Right cardiac atrium (tissue), 5 donors: ENCODE measurements around the gene EEPD1. TPM values are rescaled to one million over a fixed set of nuclear protein-coding genes. Genes with fewer than 3 reads are reported as not detected.
A peak's percentile ranks its signal among the peaks of the same experiment; 100 is the strongest.

Experiments used
- ATAC-seq, 2 donors: fragments of 200-7000 bp; cut with Tn5 transposase; one replicate each; pipeline versions ENCODE4 v1.8.0 to v1.9.1; 2020; ENCODE audit warnings: moderate library complexity in 2 of 2, mild to moderate bottlenecking in 1 of 2
- DNase-seq, 3 donors: peaks; one replicate each; pipeline ENCODE4 v3.0.0-alpha.2; 2020
- H3K27ac ChIP-seq: one replicate; pipeline ENCODE4 v1.5.1; 2013; ENCODE audit warnings: mild to moderate bottlenecking, low read length, control low read depth, moderate library complexity
- H3K27me3 ChIP-seq: one replicate; pipeline ENCODE4 v1.6.1; 2013; ENCODE audit not compliant: control insufficient read depth, insufficient read depth
- H3K4me1 ChIP-seq: one replicate; pipeline ENCODE4 v1.6.1; 2013; ENCODE audit warnings: low read length; ENCODE audit not compliant: control insufficient read depth, insufficient read depth
- H3K4me3 ChIP-seq: one replicate; pipeline ENCODE4 v1.5.1; 2013; ENCODE audit warnings: low read length, control low read depth
- H3K9me3 ChIP-seq: one replicate; pipeline ENCODE4 v1.6.1; 2013; ENCODE audit warnings: low read length; ENCODE audit not compliant: control insufficient read depth
- WGBS: extraction: QIAGEN DNeasy Blood & Tissue Kit; methylation state at CpG from one replicate; pipeline ENCODE4 v1.1.7; 2013; 5-methylcytosine and 5-hydroxymethylcytosine counted together
- intact Hi-C, 4 donors: fragments of 100-400 bp; cut with DNase I; formaldehyde crosslinking; loops; one replicate each; pipeline versions ENCODE4 v1.11.0 to v1.14.0; 2022 to 2023
- polyA plus RNA-seq: library from polyadenylated mRNA; stranded (reverse); fragments of 200-250 nt; gene quantifications from one replicate; pipeline ENCODE4 v1.2.3, GENCODE V29; 2013
- total RNA-seq, 4 donors: library from RNA; stranded (reverse); fragmentation: NEBNext Ultra II Directional; extraction: Animal tissue kit (Norgen Biotek cat#: 25700); gene quantifications; one replicate each; pipeline ENCODE4 v1.2.1, GENCODE V29; 2021
- donor health status: healthy with polysubstance abuse.
- donor health status: DM: no; HTN: yes; CAD: no.
- donor health status: DM: no; HTN: no; CAD: no.
- donor health status: DM: no; HTN: yes; CAD: no; lungs with severe emphysema.
- donor health status: DM: yes; HTN: yes; CAD: no.

Gene EEPD1
- total and polyA plus RNA-seq, 5 donors, result 3.0 to 7.8 (median 4.4) TPM

GRCh38 chr7:36157527-36158320, 4.7 kb downstream of the EEPD1 start:
- 85% methylated on average over 9 of the region's 9 CpGs for WGBS
- Histone ChIP-seq H3K27me3 (no peaks in the 10 kb centered on the region), H3K9me3 (no peaks in the 10 kb centered on the region), H3K27ac (no peak overlapping the region), H3K4me3 (no peak overlapping the region), H3K4me1 (peaks cover 8% of the 10 kb centered on the region)
- ATAC-seq (no peak), DNase-seq (no peak)
- intact Hi-C loops, result loop anchor here in 2 of 4 donors (5.0 kb wide), 2 partner anchors 50 to 130 kb away; no protein-coding TSS in a partner anchor

DNA sequence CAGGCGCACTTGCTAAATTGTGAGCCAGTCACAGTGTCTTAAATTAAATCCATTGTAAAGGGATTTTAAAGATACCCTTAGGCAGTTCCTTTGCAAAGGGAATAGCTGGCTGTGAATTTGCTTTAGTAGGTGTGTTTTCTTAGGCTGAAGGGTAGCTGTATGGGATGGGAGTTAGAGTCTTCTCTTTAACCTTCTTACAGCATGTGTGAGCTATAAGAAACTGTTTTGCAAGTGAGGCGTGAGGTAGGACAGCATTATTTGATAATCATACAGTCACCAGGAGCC, 5.2 kb downstream of the EEPD1 start:
- Histone ChIP-seq H3K27ac (no peak overlapping the region), H3K4me3 (no peak overlapping the region), H3K27me3 (no peaks in the 10 kb centered on the region), H3K9me3 (no peaks in the 10 kb centered on the region), H3K4me1 (peaks cover 8% of the 10 kb centered on the region)
- intact Hi-C loops, result loop anchor here in 2 of 4 donors (5.0 kb wide), 2 partner anchors 49 to 129 kb away; no protein-coding TSS in a partner anchor
- 93% methylated on average over 2 of the region's 2 CpGs for WGBS
- ATAC-seq, result no peak
- DNase-seq, result no peak

DNA sequence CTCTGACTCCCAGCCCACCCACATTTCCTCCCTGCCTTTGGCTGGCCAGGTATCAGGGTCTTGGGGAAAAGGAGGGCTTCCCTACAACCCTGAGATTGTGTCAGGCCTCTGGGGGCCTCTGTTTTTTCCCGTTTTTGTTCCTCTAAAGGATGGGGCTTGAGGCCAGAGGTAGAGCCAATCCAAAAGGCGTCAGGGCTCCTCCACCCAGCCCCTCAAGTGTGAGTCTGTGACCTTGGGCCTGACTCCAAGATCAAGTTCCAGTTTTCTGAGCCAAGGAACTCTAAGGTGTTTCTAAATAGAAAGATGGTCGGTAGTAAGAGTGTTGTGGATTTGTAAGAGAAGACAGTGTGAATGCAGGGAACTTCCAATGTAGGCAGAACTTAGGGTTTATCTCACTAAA, 6.6 kb downstream of the EEPD1 start:
- intact Hi-C loops, result loop anchor here in 2 of 4 donors (5.0 kb wide), 2 partner anchors 48 to 128 kb away; no protein-coding TSS in a partner anchor
- H3K4me1 ChIP-seq, result peaks cover 5% of the 10 kb centered on the region
- ATAC-seq (no peak), DNase-seq (no peak)
- 41% methylated on average over 3 of the region's 3 CpGs for WGBS
- H3K27ac ChIP-seq, result no peak overlapping the region
- H3K4me3 ChIP-seq, result no peak overlapping the region
- H3K9me3 ChIP-seq, result no peaks in the 10 kb centered on the region
- no peaks in the 10 kb centered on the region for H3K27me3 ChIP-seq

- DNase-seq (no peak), ATAC-seq (no peak)
- H3K4me3 ChIP-seq, result no peak overlapping the region
- WGBS, result 86% methylated on average over 5 of the region's 5 CpGs
- intact Hi-C loops, result no loop called here
- peaks cover 2% of the 10 kb centered on the region for H3K4me1 ChIP-seq
- H3K9me3 ChIP-seq, result no peaks in the 10 kb centered on the region
- no peak overlapping the region for H3K27ac ChIP-seq
- no peaks in the 10 kb centered on the region for H3K27me3 ChIP-seq
Measured at GRCh38 chr7:36160313-36160712, 7.3 kb downstream of the EEPD1 start.

GRCh38 chr7:36161996-36162395, 8.9 kb downstream of the EEPD1 start:
- Histone ChIP-seq H3K9me3 (no peaks in the 10 kb centered on the region), H3K27me3 (no peaks in the 10 kb centered on the region), H3K4me1 (no peaks in the 10 kb centered on the region), H3K27ac (no peak overlapping the region), H3K4me3 (no peak overlapping the region)
- no peak for ATAC-seq
- 97% methylated on average over 1 of the region's 1 CpG for WGBS
- DNase-seq, result no peak
- intact Hi-C loops, result no loop called here

- Histone ChIP-seq H3K4me3 (no peak overlapping the region), H3K27me3 (no peaks in the 10 kb centered on the region), H3K27ac (no peak overlapping the region), H3K9me3 (no peaks in the 10 kb centered on the region), H3K4me1 (no peaks in the 10 kb centered on the region)
- no peak for DNase-seq
- ATAC-seq, result no peak
- WGBS, result 53% methylated on average over 2 of the region's 2 CpGs
- intact Hi-C loops, result no loop called here
Measured at GRCh38 chr7:36165059-36165458, 12.0 kb downstream of the EEPD1 start.

GRCh38 chr7:36165802-36166201, 12.7 kb downstream of the EEPD1 start:
- DNase-seq (no peak), ATAC-seq (no peak)
- WGBS, result 93% methylated on average over 4 of the region's 4 CpGs
- Histone ChIP-seq H3K4me1 (no peaks in the 10 kb centered on the region), H3K27ac (no peak overlapping the region), H3K27me3 (no peaks in the 10 kb centered on the region), H3K9me3 (no peaks in the 10 kb centered on the region), H3K4me3 (no peak overlapping the region)
- intact Hi-C loops, result no loop called here

DNA sequence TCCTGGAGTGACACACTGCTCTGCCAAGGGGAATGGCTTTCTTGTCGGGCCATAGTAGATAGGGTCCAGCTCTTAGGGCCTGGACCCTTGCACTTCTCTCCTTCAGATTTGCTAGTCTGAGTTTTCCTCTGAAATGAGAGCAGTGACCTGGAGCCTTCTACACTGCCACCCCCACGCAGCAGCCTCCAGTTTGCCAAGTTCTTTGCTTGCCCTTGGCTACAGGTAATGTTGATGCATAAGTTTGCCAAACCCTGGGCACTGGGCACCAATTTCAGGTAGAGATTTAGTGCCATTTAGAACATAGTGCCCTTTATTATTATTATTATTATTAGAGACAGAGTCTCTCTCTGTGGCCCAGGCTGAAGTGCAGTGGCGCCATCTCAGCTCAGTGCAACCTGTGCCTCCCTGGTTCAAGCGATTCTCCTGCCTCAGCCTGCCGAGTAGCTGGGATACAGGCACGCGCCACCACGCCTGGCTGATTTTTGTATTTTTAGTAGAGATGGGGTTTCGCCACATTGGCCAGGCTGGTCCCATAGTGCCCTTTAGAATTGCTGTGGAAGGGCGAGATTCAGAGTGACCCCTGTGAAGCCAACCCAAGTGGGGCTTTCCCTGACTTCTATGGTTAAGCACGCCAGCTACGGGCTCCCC, 14.5 kb downstream of the EEPD1 start:
- H3K27ac ChIP-seq, result no peak overlapping the region
- WGBS, result 95% methylated on average over 12 of the region's 12 CpGs
- ATAC-seq, result no peak
- intact Hi-C loops, result no loop called here
- H3K27me3 ChIP-seq, result no peaks in the 10 kb centered on the region
- H3K4me1 ChIP-seq, result no peaks in the 10 kb centered on the region
- H3K4me3 ChIP-seq, result no peak overlapping the region
- no peak for DNase-seq
- no peaks in the 10 kb centered on the region for H3K9me3 ChIP-seq

DNA sequence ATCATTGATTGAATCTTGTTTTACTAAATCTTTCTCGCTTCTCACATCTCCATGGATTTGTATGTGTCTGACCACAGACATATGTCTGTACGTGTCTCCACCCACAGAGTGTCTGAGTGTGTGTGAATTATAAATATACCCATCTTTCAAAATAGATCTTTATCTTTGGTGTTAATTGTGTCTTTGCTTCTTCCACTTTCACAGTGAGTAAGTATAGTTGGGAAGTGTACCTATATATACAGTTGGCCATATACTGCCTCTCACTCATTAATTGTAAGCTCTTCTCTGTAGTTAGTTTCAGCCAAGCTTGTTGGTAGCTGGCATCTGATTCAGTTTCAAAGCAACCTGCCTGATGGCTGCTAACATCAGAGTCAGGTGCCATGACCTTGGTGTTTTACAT, 18.4 kb downstream of the EEPD1 start:
- no peak for DNase-seq

GRCh38 chr7:36175886-36176285, 22.8 kb downstream of the EEPD1 start:
- peaks cover 4% of the 10 kb centered on the region for H3K4me1 ChIP-seq
- H3K27ac ChIP-seq, result no peak overlapping the region
- 52% methylated on average over 8 of the region's 8 CpGs for WGBS
- H3K27me3 ChIP-seq, result no peaks in the 10 kb centered on the region
- ATAC-seq, result peak; percentile 62 to 79
- H3K4me3 ChIP-seq, result no peak overlapping the region
- no peaks in the 10 kb centered on the region for H3K9me3 ChIP-seq
- peak; percentile 52 to 74 (median 73) for DNase-seq
- intact Hi-C loops, result no loop called here

More for the DNA sequence above, 18.4 kb downstream of the EEPD1 start:
- H3K27me3 ChIP-seq, result no peaks in the 10 kb centered on the region
- intact Hi-C loops, result no loop called here
- H3K4me3 ChIP-seq, result no peak overlapping the region
- peaks cover 4% of the 10 kb centered on the region for H3K4me1 ChIP-seq
- ATAC-seq, result no peak
- H3K27ac ChIP-seq, result no peak overlapping the region
- H3K9me3 ChIP-seq, result no peaks in the 10 kb centered on the region
- 64% methylated on average over 2 of the region's 2 CpGs for WGBS

DNA sequence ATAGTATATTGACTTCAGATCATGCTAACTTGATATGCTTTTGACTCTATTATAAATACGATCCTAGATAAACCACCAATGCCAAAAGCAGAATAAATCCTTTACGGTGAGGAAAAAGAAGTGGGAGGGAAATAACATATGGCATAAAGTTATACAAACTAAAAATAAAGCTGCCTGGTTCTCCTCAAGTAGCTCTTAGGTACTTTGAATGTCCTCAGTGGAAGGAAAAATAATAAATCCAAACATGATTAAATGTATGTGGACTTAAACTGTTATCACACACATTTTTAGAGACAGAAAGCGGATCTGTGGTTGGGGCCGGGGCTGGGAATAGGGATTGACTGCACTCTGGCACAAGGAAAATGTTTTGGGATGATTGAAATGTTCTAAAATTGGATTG, 23.6 kb downstream of the EEPD1 start:
- Histone ChIP-seq H3K4me1 (peaks cover 4% of the 10 kb centered on the region), H3K27ac (no peak overlapping the region), H3K4me3 (no peak overlapping the region), H3K9me3 (no peaks in the 10 kb centered on the region), H3K27me3 (no peaks in the 10 kb centered on the region)
- ATAC-seq, result no peak
- intact Hi-C loops, result no loop called here
- 70% methylated on average over 4 of the region's 4 CpGs for WGBS
- no peak for DNase-seq
